Measurements from ENCODE around the gene SULF2. TPM values are rescaled to one million over a fixed set of nuclear protein-coding genes. Genes with fewer than 3 reads are reported as not detected.

The SULF2 gene
- total RNA-seq, 1 donor from 2014 or later, result 1.3 TPM

- Mint-ChIP-seq H3K36me3 (ENCODE audit: low read depth) (no peaks in the 10 kb centered on the region), H3K9me3 (peaks cover 3% of the 10 kb centered on the region), H3K27me3 (peaks cover 2% of the 10 kb centered on the region), H3K27ac (no peak overlapping the region), H3K4me1 (no peaks in the 10 kb centered on the region), H3K4me3 (no peak overlapping the region)
- no peak for DNase-seq
- intact Hi-C loops (cut with micrococcal nuclease), result no loop called here
Observed at GRCh38 chr20:47773371-47773786, 11.9 kb downstream of the SULF2 start.

GRCh38 chr20:47770935-47771334 is 14.3 kb downstream of the SULF2 start:
- no peak for DNase-seq
- Mint-ChIP-seq H3K36me3 (ENCODE audit: low read depth) (no peaks in the 10 kb centered on the region), H3K4me1 (no peaks in the 10 kb centered on the region), H3K4me3 (no peak overlapping the region), H3K9me3 (peaks cover 3% of the 10 kb centered on the region), H3K27me3 (peaks cover 5% of the 10 kb centered on the region), H3K27ac (no peak overlapping the region)
- intact Hi-C loops (cut with micrococcal nuclease), result no loop called here

- peaks cover 3% of the 10 kb centered on the region for H3K9me3 Mint-ChIP-seq
- H3K27me3 Mint-ChIP-seq, result peaks cover 9% of the 10 kb centered on the region
- intact Hi-C loops (cut with micrococcal nuclease), result no loop called here
- no peak overlapping the region for H3K27ac Mint-ChIP-seq
- H3K4me3 Mint-ChIP-seq, result no peak overlapping the region
- H3K4me1 Mint-ChIP-seq, result no peaks in the 10 kb centered on the region
- no peak for DNase-seq
- no peaks in the 10 kb centered on the region for H3K36me3 Mint-ChIP-seq (ENCODE audit: low read depth)
Observed at GRCh38 chr20:47768016-47768824, 17.1 kb downstream of the SULF2 start.

GRCh38 chr20:47765691-47766594 is 19.3 kb downstream of the SULF2 start:
- Mint-ChIP-seq H3K4me1 (no peaks in the 10 kb centered on the region), H3K36me3 (ENCODE audit: low read depth) (no peaks in the 10 kb centered on the region), H3K4me3 (no peak overlapping the region), H3K27ac (no peak overlapping the region), H3K27me3 (peaks cover 14% of the 10 kb centered on the region), H3K9me3 (peaks cover 3% of the 10 kb centered on the region)
- intact Hi-C loops (cut with micrococcal nuclease), result no loop called here
- DNase-seq, result no peak

GRCh38 chr20:47765271-47765670 is 20.0 kb downstream of the SULF2 start:
- intact Hi-C loops (cut with micrococcal nuclease), result no loop called here

GRCh38 chr20:47764154-47764733 is 21.0 kb downstream of the SULF2 start:
- intact Hi-C loops (cut with micrococcal nuclease), result no loop called here
- peaks cover 14% of the 10 kb centered on the region for H3K27me3 Mint-ChIP-seq
- no peaks in the 10 kb centered on the region for H3K4me1 Mint-ChIP-seq
- H3K9me3 Mint-ChIP-seq, result no peaks in the 10 kb centered on the region
- H3K36me3 Mint-ChIP-seq (ENCODE audit: low read depth), result no peaks in the 10 kb centered on the region
- no peak overlapping the region for H3K27ac Mint-ChIP-seq
- H3K4me3 Mint-ChIP-seq, result no peak overlapping the region
- DNase-seq, result no peak

More at GRCh38 chr20:47765271-47765670, 20.0 kb downstream of the SULF2 start:
- Mint-ChIP-seq H3K36me3 (ENCODE audit: low read depth) (no peaks in the 10 kb centered on the region), H3K4me1 (no peaks in the 10 kb centered on the region), H3K27me3 (peaks cover 14% of the 10 kb centered on the region), H3K27ac (no peak overlapping the region), H3K4me3 (no peak overlapping the region), H3K9me3 (peaks cover 3% of the 10 kb centered on the region)
- DNase-seq, result no peak

- Mint-ChIP-seq H3K36me3 (ENCODE audit: low read depth) (no peaks in the 10 kb centered on the region), H3K9me3 (no peaks in the 10 kb centered on the region), H3K27ac (no peak overlapping the region), H3K4me1 (no peaks in the 10 kb centered on the region), H3K4me3 (no peak overlapping the region), H3K27me3 (peaks cover 14% of the 10 kb centered on the region)
- DNase-seq, result no peak
- intact Hi-C loops (cut with micrococcal nuclease), result no loop called here
Observed at GRCh38 chr20:47762699-47763268, 22.5 kb downstream of the SULF2 start.

- Mint-ChIP-seq H3K4me1 (no peaks in the 10 kb centered on the region), H3K9me3 (no peaks in the 10 kb centered on the region), H3K27ac (no peak overlapping the region), H3K4me3 (no peak overlapping the region), H3K27me3 (peaks cover 14% of the 10 kb centered on the region), H3K36me3 (ENCODE audit: low read depth) (no peaks in the 10 kb centered on the region)
- intact Hi-C loops (cut with micrococcal nuclease), result no loop called here
- no peak for DNase-seq
Observed at GRCh38 chr20:47761482-47762047, 23.7 kb downstream of the SULF2 start.

GRCh38 chr20:47760686-47761481 is 24.4 kb downstream of the SULF2 start:
- no peaks in the 10 kb centered on the region for H3K9me3 Mint-ChIP-seq
- intact Hi-C loops (cut with micrococcal nuclease), result no loop called here
- no peaks in the 10 kb centered on the region for H3K36me3 Mint-ChIP-seq (ENCODE audit: low read depth)
- H3K4me3 Mint-ChIP-seq, result no peak overlapping the region
- no peaks in the 10 kb centered on the region for H3K4me1 Mint-ChIP-seq
- no peak overlapping the region for H3K27ac Mint-ChIP-seq
- H3K27me3 Mint-ChIP-seq, result peaks cover 11% of the 10 kb centered on the region
- DNase-seq, result no peak

- H3K27me3 Mint-ChIP-seq, result peaks cover 7% of the 10 kb centered on the region
- no peak for DNase-seq
- no peak overlapping the region for H3K27ac Mint-ChIP-seq
- H3K4me1 Mint-ChIP-seq, result no peaks in the 10 kb centered on the region
- H3K9me3 Mint-ChIP-seq, result no peaks in the 10 kb centered on the region
- no peak overlapping the region for H3K4me3 Mint-ChIP-seq
- no peaks in the 10 kb centered on the region for H3K36me3 Mint-ChIP-seq (ENCODE audit: low read depth)
- intact Hi-C loops (cut with micrococcal nuclease), result no loop called here
Observed at GRCh38 chr20:47758517-47759450, 26.5 kb downstream of the SULF2 start.

GRCh38 chr20:47757145-47758035 is 27.9 kb downstream of the SULF2 start:
- no peak for DNase-seq

More at GRCh38 chr20:47757145-47758035, 27.9 kb downstream of the SULF2 start:
- H3K9me3 Mint-ChIP-seq, result no peaks in the 10 kb centered on the region
- no peak overlapping the region for H3K4me3 Mint-ChIP-seq
- H3K4me1 Mint-ChIP-seq, result no peaks in the 10 kb centered on the region
- peaks cover 7% of the 10 kb centered on the region for H3K27me3 Mint-ChIP-seq
- H3K36me3 Mint-ChIP-seq (ENCODE audit: low read depth), result no peaks in the 10 kb centered on the region
- no peak overlapping the region for H3K27ac Mint-ChIP-seq
- intact Hi-C loops (cut with micrococcal nuclease), result no loop called here

Data from activated CD4-positive, alpha-beta T cell treated with anti-CD3 and anti-CD28 coated beads, Interleukin-2, amount 10 ng/mL, durations not matched to agents 24 days and 14 days (primary cell).